Neural progenitor cell (in vitro differentiated cells): ENCODE data around the gene MPC2. TPM values are rescaled to one million over a fixed set of nuclear protein-coding genes. Genes with fewer than 3 reads are reported as not detected.

Source experiments
- DNase-seq: peaks from one replicate; pipeline ENCODE4 v3.0.0-alpha.2; 2016; ENCODE audit warnings: low spot score
- H2AFZ ChIP-seq: fragments of 200-600 bp; sonication (generic); replicated peaks from 2 replicates; pipeline ENCODE4 v1.6.1; 2016; ENCODE audit warnings: antibody characterized with exemption
- H3F3A ChIP-seq: fragments of 200-600 bp; sonication (generic); 2 replicates; pipeline ENCODE4 v1.6.1; 2016; ENCODE audit warnings: antibody characterized with exemption, low read depth
- H3K27ac ChIP-seq: fragments of 200-600 bp; sonication (generic); 2 replicates; pipeline ENCODE4 v1.5.1; 2016; ENCODE audit warnings: mild to moderate bottlenecking
- H3K27me3 ChIP-seq: fragments of 200-600 bp; sonication (generic); 2 replicates; pipeline ENCODE4 v1.6.1; 2016; ENCODE audit warnings: mild to moderate bottlenecking, moderate library complexity
- H3K36me3 ChIP-seq: fragments of 200-600 bp; sonication (generic); 2 replicates; pipeline ENCODE4 v1.5.1; 2016
- H3K4me1 ChIP-seq: fragments of 200-600 bp; sonication (generic); 2 replicates; pipeline ENCODE4 v1.6.1; 2016; ENCODE audit warnings: mixed run types
- H3K4me2 ChIP-seq: fragments of 200-600 bp; sonication (generic); 2 replicates; pipeline ENCODE4 v1.6.1; 2016
- H3K4me3 ChIP-seq: fragments of 200-600 bp; sonication (generic); 2 replicates; pipeline ENCODE4 v1.5.1; 2016
- H3K79me2 ChIP-seq: fragments of 200-600 bp; sonication (generic); 2 replicates; pipeline ENCODE4 v1.6.1; 2016; ENCODE audit warnings: low read depth
- H3K9ac ChIP-seq: fragments of 200-600 bp; sonication (generic); 2 replicates; pipeline ENCODE4 v1.6.1; 2016
- H3K9me3 ChIP-seq: fragments of 200-600 bp; sonication (generic); 2 replicates; pipeline ENCODE4 v1.5.1; 2016; ENCODE audit warnings: low read depth
- H4K20me1 ChIP-seq: fragments of 200-600 bp; sonication (generic); 2 replicates; pipeline ENCODE4 v1.6.1; 2016; ENCODE audit warnings: low read depth
- H3K27ac Mint-ChIP-seq: 3 replicates; pipeline ENCODE4 v1.8.0; 2021; ENCODE audit warnings: mixed read lengths
- H3K27me3 Mint-ChIP-seq: 2 replicates; pipeline ENCODE4 v1.8.0; 2022; ENCODE audit warnings: low read depth, mild to moderate bottlenecking, inconsistent platforms, moderate library complexity, mixed read lengths; ENCODE audit not compliant: insufficient read depth
- H3K36me3 Mint-ChIP-seq: 3 replicates; pipeline ENCODE4 v1.8.0; 2021; ENCODE audit warnings: mixed read lengths
- H3K4me1 Mint-ChIP-seq: 3 replicates; pipeline ENCODE4 v1.8.0; 2021; ENCODE audit warnings: mixed read lengths
- H3K4me3 Mint-ChIP-seq: 3 replicates; pipeline ENCODE4 v1.8.0; 2021; ENCODE audit warnings: mild to moderate bottlenecking, moderate library complexity, mixed read lengths
- H3K9me3 Mint-ChIP-seq: 3 replicates; pipeline ENCODE4 v1.8.0; 2020; ENCODE audit warnings: mixed read lengths
- EZH2 ChIP-seq: fragments of 200-600 bp; sonication (generic); IDR thresholded peaks from 2 replicates; pipeline ENCODE4 v1.6.1; 2017; ENCODE audit warnings: antibody characterized with exemption, mild to moderate bottlenecking, moderate library complexity
- EZH2phosphoT487 ChIP-seq: fragments of 200-600 bp; sonication (generic); IDR thresholded peaks from 2 replicates; pipeline ENCODE4 v1.6.1; 2017; ENCODE audit warnings: antibody characterized with exemption
- total RNA-seq: library from RNA; depleted of rRNA; stranded (reverse); fragments of >200 nt; gene quantifications from 2 replicates; pipeline ENCODE4 v1.2.3, GENCODE V29; 2015; ENCODE audit warnings: low replicate concordance
- TF ChIP-seq, protein P1 (sequence below): fragments of 200-600 bp; sonication (generic); IDR thresholded peaks from 2 replicates; pipeline ENCODE4 v1.5.1; 2017; ENCODE audit warnings: antibody characterized with exemption, mild to moderate bottlenecking

MPC2 gene
- total RNA-seq, 1 donor from 2014 or later, result 56.8 TPM

GRCh38 chr1:167926486-167926997 lies 10.3 kb downstream of the MPC2 start:
- Histone ChIP-seq H3K4me2 (no peak overlapping the region), H3K79me2 (peaks cover 16% of the 10 kb centered on the region), H3K4me3 (no peak overlapping the region), H3K9me3 (no peaks in the 10 kb centered on the region), H4K20me1 (no peaks in the 10 kb centered on the region), H3F3A (peaks cover 11% of the 10 kb centered on the region), H3K27me3 (no peaks in the 10 kb centered on the region), H3K36me3 (no peaks in the 10 kb centered on the region), H3K27ac (no peak overlapping the region), H2AFZ (no peak overlapping the region), H3K4me1 (peaks cover 12% of the 10 kb centered on the region), H3K9ac (no peak overlapping the region)
- DNase-seq, result peak; percentile 18
- Mint-ChIP-seq H3K4me3 (no peak overlapping the region), H3K9me3 (no peaks in the 10 kb centered on the region), H3K4me1 (peaks cover 2% of the 10 kb centered on the region), H3K36me3 (no peaks in the 10 kb centered on the region), H3K27me3 (no peaks in the 10 kb centered on the region), H3K27ac (no peak overlapping the region)
- TF ChIP-seq EZH2phosphoT487 (no peak), EZH2 (no peak)
- TF ChIP-seq, protein P1, sequence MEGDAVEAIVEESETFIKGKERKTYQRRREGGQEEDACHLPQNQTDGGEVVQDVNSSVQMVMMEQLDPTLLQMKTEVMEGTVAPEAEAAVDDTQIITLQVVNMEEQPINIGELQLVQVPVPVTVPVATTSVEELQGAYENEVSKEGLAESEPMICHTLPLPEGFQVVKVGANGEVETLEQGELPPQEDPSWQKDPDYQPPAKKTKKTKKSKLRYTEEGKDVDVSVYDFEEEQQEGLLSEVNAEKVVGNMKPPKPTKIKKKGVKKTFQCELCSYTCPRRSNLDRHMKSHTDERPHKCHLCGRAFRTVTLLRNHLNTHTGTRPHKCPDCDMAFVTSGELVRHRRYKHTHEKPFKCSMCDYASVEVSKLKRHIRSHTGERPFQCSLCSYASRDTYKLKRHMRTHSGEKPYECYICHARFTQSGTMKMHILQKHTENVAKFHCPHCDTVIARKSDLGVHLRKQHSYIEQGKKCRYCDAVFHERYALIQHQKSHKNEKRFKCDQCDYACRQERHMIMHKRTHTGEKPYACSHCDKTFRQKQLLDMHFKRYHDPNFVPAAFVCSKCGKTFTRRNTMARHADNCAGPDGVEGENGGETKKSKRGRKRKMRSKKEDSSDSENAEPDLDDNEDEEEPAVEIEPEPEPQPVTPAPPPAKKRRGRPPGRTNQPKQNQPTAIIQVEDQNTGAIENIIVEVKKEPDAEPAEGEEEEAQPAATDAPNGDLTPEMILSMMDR, result no peak

GRCh38 chr1:167924543-167925231 lies 12.2 kb downstream of the MPC2 start:
- H2AFZ ChIP-seq, result no peak overlapping the region
- Mint-ChIP-seq H3K27me3 (no peaks in the 10 kb centered on the region), H3K27ac (no peak overlapping the region), H3K4me1 (peaks cover 2% of the 10 kb centered on the region), H3K9me3 (no peaks in the 10 kb centered on the region), H3K36me3 (no peaks in the 10 kb centered on the region), H3K4me3 (no peak overlapping the region)
- TF ChIP-seq EZH2, result no peak
- TF ChIP-seq EZH2phosphoT487, result no peak
- TF ChIP-seq, protein P1, result no peak
- H3K27ac ChIP-seq, result no peak overlapping the region
- H4K20me1 ChIP-seq, result no peaks in the 10 kb centered on the region
- no peak overlapping the region for H3K4me3 ChIP-seq
- peaks cover 11% of the 10 kb centered on the region for H3F3A ChIP-seq
- no peaks in the 10 kb centered on the region for H3K27me3 ChIP-seq
- no peak overlapping the region for H3K4me2 ChIP-seq
- H3K4me1 ChIP-seq, result peaks cover 12% of the 10 kb centered on the region
- peaks cover 10% of the 10 kb centered on the region for H3K79me2 ChIP-seq
- no peaks in the 10 kb centered on the region for H3K9me3 ChIP-seq
- no peak for DNase-seq
- H3K9ac ChIP-seq, result no peak overlapping the region
- no peaks in the 10 kb centered on the region for H3K36me3 ChIP-seq

DNA sequence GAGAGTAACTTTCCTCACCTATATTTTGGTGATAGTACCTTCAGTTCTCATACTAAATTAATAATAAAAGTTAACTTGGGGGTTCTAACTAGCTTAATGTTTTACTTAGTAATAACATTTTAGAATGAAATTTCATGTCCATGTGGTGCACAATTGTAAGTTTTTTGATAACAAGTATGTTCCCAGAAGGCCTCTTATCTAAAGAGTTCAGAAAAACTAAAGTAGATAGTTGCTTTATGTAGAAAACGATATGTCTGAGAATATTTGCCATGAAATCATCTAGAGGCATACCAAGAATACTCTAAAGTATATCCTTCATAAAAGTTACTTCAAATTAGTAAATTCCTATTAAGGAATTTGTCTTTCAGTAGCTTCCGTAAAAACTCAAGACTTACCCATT lies 12.8 kb downstream of the MPC2 start:
- no peaks in the 10 kb centered on the region for H3K27me3 Mint-ChIP-seq
- H3K4me1 Mint-ChIP-seq, result peaks cover 2% of the 10 kb centered on the region
- DNase-seq, result no peak
- H3K9me3 Mint-ChIP-seq, result no peaks in the 10 kb centered on the region
- Histone ChIP-seq H3K4me2 (no peak overlapping the region), H3K9me3 (no peaks in the 10 kb centered on the region), H4K20me1 (no peaks in the 10 kb centered on the region), H3K4me3 (no peak overlapping the region), H3K36me3 (no peaks in the 10 kb centered on the region), H3F3A (peaks cover 11% of the 10 kb centered on the region), H3K79me2 (peaks cover 10% of the 10 kb centered on the region), H3K4me1 (peaks cover 12% of the 10 kb centered on the region), H2AFZ (no peak overlapping the region), H3K9ac (no peak overlapping the region), H3K27me3 (no peaks in the 10 kb centered on the region), H3K27ac (no peak overlapping the region)
- TF ChIP-seq, protein P1, result no peak
- TF ChIP-seq EZH2phosphoT487 (no peak), EZH2 (no peak)
- H3K36me3 Mint-ChIP-seq, result no peaks in the 10 kb centered on the region
- H3K27ac Mint-ChIP-seq, result no peak overlapping the region
- no peak overlapping the region for H3K4me3 Mint-ChIP-seq
